GM13977 (cell line): ENCODE measurements around the gene ADGRF4.
"Not testable (repeated sequence)": the region's sequence is repeated elsewhere in the genome, so short reads cannot be mapped to it uniquely, and the experiment has no call there.

Source experiments
- DNase-seq: peaks from one replicate; pipeline ENCODE4 v3.0.0; 2012; ENCODE audit warnings: low spot score
- CTCF ChIP-seq: IDR thresholded peaks from 2 replicates; pipeline ENCODE4 v1.5.1; 2012; ENCODE audit warnings: mild to moderate bottlenecking, control low read depth; ENCODE audit not compliant: insufficient read depth; ENCODE audit errors: extremely low read depth, missing control alignments
- in situ Hi-C: fragments of 300-500 bp; cut with MboI; formaldehyde crosslinking; loops from one replicate; pipeline ENCODE4 v1.12.0; 2022; ENCODE audit warnings: low sequenced_read_pairs, low pct_unique_long_range_greater_than_20kb, mixed read lengths, inconsistent platforms; ENCODE audit not compliant: unreplicated experiment

The ADGRF4 gene

GRCh38 chr6:47737406-47737805, 39.0 kb downstream of the ADGRF4 start:
- no peak for DNase-seq
- in situ Hi-C loops: loop anchor here (25.0 kb wide), 2 partner anchors 100 to 325 kb away; no protein-coding TSS in a partner anchor
- TF ChIP-seq CTCF: no peak

- DNase-seq: no peak
- no peak for TF ChIP-seq CTCF
- in situ Hi-C loops: loop anchor here (25.0 kb wide), 2 partner anchors 103 to 328 kb away; no protein-coding TSS in a partner anchor
These were observed 42.3 kb downstream of the ADGRF4 start for GRCh38 chr6:47740714-47741113.

GRCh38 chr6:47741807-47742206, 43.4 kb downstream of the ADGRF4 start:
- in situ Hi-C loops: loop anchor here (25.0 kb wide), 2 partner anchors 105 to 330 kb away; no protein-coding TSS in a partner anchor
- DNase-seq: peak; percentile 35
- no peak for TF ChIP-seq CTCF

- no peak for DNase-seq
- no peak for TF ChIP-seq CTCF
- in situ Hi-C loops: loop anchor here (25.0 kb wide), 2 partner anchors 106 to 331 kb away; no protein-coding TSS in a partner anchor
These were observed 45.4 kb downstream of the ADGRF4 start for GRCh38 chr6:47743744-47744143.

GRCh38 chr6:47745269-47745668, 46.9 kb downstream of the ADGRF4 start:
- in situ Hi-C loops: loop anchor here (25.0 kb wide), 2 partner anchors 108 to 333 kb away; no protein-coding TSS in a partner anchor
- not testable (repeated sequence) for DNase-seq

- peak; percentile 17 for DNase-seq
- no peak for TF ChIP-seq CTCF
- in situ Hi-C loops: loop anchor here (25.0 kb wide), 2 partner anchors 112 to 337 kb away; no protein-coding TSS in a partner anchor
These were observed 51.4 kb downstream of the ADGRF4 start for GRCh38 chr6:47749757-47750156.

- in situ Hi-C loops: no loop called here
- no peak for TF ChIP-seq CTCF
- no peak for DNase-seq
These were observed 54.4 kb downstream of the ADGRF4 start for GRCh38 chr6:47752801-47753200.
